ENCODE measurements around the gene RASSF3. TPM values are rescaled to one million over a fixed set of nuclear protein-coding genes. Genes with fewer than 3 reads are reported as not detected.

Gene RASSF3
- total RNA-seq, 1 experiment from 2014 or later, result 162 TPM

- CTCF ChIA-PET, result interaction anchor here (3.0 kb wide), 1 partner anchor 17 kb away, joined by 19 read pairs; the partner anchor contains the start of gene RASSF3
- Mint-ChIP-seq H3K27ac (ENCODE audit: unreplicated experiment) (peak overlapping the region; percentile 90), H3K27me3 (ENCODE audit: unreplicated experiment) (no peaks in the 10 kb centered on the region), H3K4me3 (ENCODE audit: low read depth, unreplicated experiment) (peak overlapping the region; percentile 18), H3K36me3 (ENCODE audit: insufficient read depth, unreplicated experiment) (peaks cover 78% of the 10 kb centered on the region), H3K9me3 (ENCODE audit: low read depth, unreplicated experiment) (peaks cover 13% of the 10 kb centered on the region), H3K4me1 (ENCODE audit: low read depth, unreplicated experiment) (peaks cover 72% of the 10 kb centered on the region)
- BruUV-seq (replicated peaks), result no TSS peak
- no peak for DNase-seq
- intact Hi-C loops (cut with micrococcal nuclease; ENCODE audit: unreplicated experiment), result no loop called here
- TF ChIP-seq, protein P1, sequence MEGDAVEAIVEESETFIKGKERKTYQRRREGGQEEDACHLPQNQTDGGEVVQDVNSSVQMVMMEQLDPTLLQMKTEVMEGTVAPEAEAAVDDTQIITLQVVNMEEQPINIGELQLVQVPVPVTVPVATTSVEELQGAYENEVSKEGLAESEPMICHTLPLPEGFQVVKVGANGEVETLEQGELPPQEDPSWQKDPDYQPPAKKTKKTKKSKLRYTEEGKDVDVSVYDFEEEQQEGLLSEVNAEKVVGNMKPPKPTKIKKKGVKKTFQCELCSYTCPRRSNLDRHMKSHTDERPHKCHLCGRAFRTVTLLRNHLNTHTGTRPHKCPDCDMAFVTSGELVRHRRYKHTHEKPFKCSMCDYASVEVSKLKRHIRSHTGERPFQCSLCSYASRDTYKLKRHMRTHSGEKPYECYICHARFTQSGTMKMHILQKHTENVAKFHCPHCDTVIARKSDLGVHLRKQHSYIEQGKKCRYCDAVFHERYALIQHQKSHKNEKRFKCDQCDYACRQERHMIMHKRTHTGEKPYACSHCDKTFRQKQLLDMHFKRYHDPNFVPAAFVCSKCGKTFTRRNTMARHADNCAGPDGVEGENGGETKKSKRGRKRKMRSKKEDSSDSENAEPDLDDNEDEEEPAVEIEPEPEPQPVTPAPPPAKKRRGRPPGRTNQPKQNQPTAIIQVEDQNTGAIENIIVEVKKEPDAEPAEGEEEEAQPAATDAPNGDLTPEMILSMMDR (IDR thresholded peaks at IDR 0.05; ENCODE audit: unreplicated experiment), result no peak
Measured at GRCh38 chr12:64627771-64628170, 17.5 kb downstream of the RASSF3 start.

DNA sequence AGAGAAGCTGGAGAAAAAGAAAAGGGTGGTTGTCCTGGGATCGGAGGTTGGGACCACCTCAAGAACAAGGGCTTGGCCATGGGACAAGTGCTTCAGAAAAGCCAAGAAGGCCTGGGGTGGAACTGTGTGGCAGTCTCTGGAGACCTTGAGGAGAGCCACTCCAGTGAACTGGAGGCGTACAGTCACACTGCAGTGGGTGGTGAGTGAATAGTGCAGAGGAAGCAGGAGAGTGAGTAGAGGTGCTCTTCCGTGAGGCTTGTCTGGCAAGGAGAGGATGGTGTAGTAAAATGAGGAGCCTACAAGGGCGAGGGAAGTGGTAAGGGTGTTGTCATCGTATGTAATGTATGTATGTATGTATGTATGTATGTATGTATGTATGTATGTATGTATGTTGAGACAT lies 20.9 kb downstream of the RASSF3 start:
- Mint-ChIP-seq H3K4me3 (ENCODE audit: low read depth, unreplicated experiment) (peak overlapping the region; percentile 0), H3K27me3 (ENCODE audit: unreplicated experiment) (no peaks in the 10 kb centered on the region), H3K9me3 (ENCODE audit: low read depth, unreplicated experiment) (peaks cover 16% of the 10 kb centered on the region), H3K27ac (ENCODE audit: unreplicated experiment) (peak overlapping the region; percentile 80), H3K36me3 (ENCODE audit: insufficient read depth, unreplicated experiment) (peaks cover 80% of the 10 kb centered on the region), H3K4me1 (ENCODE audit: low read depth, unreplicated experiment) (peaks cover 56% of the 10 kb centered on the region)
- TF ChIP-seq, protein P1 (IDR thresholded peaks at IDR 0.05; ENCODE audit: unreplicated experiment), result no peak
- no TSS peak for BruUV-seq (replicated peaks)
- intact Hi-C loops (cut with micrococcal nuclease; ENCODE audit: unreplicated experiment), result no loop called here
- CTCF ChIA-PET, result no interaction called here
- DNase-seq, result no peak

DNA sequence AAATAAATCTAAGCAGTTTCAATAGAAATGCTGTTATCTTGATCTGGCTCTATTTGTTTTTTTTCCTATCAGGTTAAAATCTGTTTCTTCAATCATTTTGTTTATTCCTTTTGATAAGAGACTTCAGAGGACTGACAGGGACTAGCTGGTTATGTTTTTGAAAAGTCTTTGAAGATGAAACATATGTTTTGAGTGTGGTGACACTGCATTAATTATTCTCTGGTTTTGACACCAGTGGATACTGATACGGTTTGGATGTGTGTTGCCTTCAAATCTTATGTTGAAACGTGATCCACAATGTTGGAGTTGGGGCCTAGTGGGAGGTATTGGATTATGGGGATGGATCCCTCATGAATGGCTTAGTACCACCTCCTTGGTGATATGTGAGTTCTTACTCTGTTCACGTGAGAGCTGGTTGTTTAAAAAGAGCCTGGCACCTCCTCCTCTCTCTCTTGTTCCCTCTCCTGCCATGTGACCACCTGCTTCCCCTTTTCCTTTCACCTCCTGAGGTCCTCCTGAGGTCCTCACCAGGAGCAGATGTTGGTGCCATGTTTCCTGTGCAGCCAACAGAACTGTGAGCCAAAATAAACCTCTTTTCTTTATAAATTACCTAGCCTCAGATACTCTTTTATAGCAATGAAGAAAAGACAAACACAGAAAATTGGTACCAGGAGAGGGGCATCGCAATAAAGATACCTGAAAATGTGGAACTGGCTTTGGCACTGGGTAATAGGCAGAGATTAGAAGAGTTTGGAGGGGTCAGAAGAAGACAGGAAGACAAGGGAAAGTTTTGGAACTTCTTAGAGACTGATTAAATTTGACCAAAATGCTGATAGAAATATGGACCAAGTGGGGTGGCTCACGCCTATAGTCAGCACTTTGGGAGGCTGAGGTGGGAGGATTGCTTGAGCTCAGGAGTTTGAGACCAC lies 23.0 kb downstream of the RASSF3 start:
- no TSS peak for BruUV-seq (replicated peaks)
- TF ChIP-seq, protein P1 (IDR thresholded peaks at IDR 0.05; ENCODE audit: unreplicated experiment), result no peak
- intact Hi-C loops (cut with micrococcal nuclease; ENCODE audit: unreplicated experiment), result no loop called here
- H3K27ac Mint-ChIP-seq (ENCODE audit: unreplicated experiment), result peak overlapping the region; percentile 72
- no peaks in the 10 kb centered on the region for H3K27me3 Mint-ChIP-seq (ENCODE audit: unreplicated experiment)
- CTCF ChIA-PET, result interaction anchor here (0.8 to 1.7 kb wide), 8 partner anchors 8 to 84 kb away, joined by 3 to 10 read pairs (median 3); no protein-coding TSS in a partner anchor
- peaks cover 16% of the 10 kb centered on the region for H3K9me3 Mint-ChIP-seq (ENCODE audit: low read depth, unreplicated experiment)
- no peak overlapping the region for H3K4me3 Mint-ChIP-seq (ENCODE audit: low read depth, unreplicated experiment)
- DNase-seq, result no peak
- H3K36me3 Mint-ChIP-seq (ENCODE audit: insufficient read depth, unreplicated experiment), result peaks cover 72% of the 10 kb centered on the region
- H3K4me1 Mint-ChIP-seq (ENCODE audit: low read depth, unreplicated experiment), result peaks cover 57% of the 10 kb centered on the region

- DNase-seq, result peak; percentile 84
- Mint-ChIP-seq H3K27ac (ENCODE audit: unreplicated experiment) (peak overlapping the region; percentile 72), H3K27me3 (ENCODE audit: unreplicated experiment) (no peaks in the 10 kb centered on the region), H3K4me3 (ENCODE audit: low read depth, unreplicated experiment) (no peak overlapping the region), H3K4me1 (ENCODE audit: low read depth, unreplicated experiment) (peaks cover 64% of the 10 kb centered on the region), H3K9me3 (ENCODE audit: low read depth, unreplicated experiment) (peaks cover 18% of the 10 kb centered on the region), H3K36me3 (ENCODE audit: insufficient read depth, unreplicated experiment) (peaks cover 72% of the 10 kb centered on the region)
- CTCF ChIA-PET, result interaction anchor here (0.6 to 1.7 kb wide), 9 partner anchors 9 to 1669 kb away, joined by 3 to 10 read pairs (median 3); partner anchors contain the start of gene HELB
- intact Hi-C loops (cut with micrococcal nuclease; ENCODE audit: unreplicated experiment), result no loop called here
- BruUV-seq (replicated peaks), result no TSS peak
- TF ChIP-seq, protein P1 (IDR thresholded peaks at IDR 0.05; ENCODE audit: unreplicated experiment), result no peak
Measured at GRCh38 chr12:64633940-64634337, 23.6 kb downstream of the RASSF3 start.
